Measurements from ENCODE around the gene SAMD14.

The SAMD14 gene

DNA sequence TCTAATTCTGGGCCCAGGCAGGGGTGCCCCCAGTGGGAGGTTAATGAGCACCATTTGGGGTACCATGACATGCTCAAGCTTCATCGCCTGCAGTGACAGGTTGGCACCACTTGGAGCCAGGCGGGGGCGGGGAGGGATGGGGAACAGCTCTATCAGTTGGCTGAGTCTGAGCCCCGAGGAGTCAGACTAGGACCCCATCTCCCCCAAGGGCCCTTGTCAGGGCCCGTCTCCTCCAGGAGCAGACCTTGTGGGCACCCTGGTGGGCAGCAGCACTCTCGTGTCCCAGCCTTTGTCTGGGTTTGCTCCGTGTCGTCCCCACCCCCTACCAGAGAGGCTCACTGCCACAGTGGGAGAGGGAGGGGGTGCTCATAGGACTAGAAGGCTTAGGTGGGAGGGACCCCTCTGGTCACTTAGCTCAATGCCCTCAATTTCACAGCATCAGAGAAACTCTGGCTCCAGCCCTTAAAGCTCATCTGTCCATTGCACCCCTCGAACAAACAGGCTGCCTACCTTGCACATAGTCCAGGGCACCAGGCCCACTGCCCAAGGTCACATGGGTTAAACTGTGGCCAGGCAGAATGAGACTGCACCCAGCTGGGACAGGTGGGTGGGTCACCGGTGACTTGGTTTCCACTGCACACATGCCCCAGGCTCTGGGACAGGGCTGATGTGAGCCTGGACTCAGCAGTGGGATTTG lies 16.4 kb upstream of the SAMD14 start:
- no peaks in the 10 kb centered on the region for H3K27me3 ChIP-seq
- peaks cover 41 to 77% (median 69%) of the 10 kb centered on the region in 11 experiments for H3K36me3 ChIP-seq
- H3K27ac ChIP-seq = peak overlapping the region in 10 of 11 experiments; percentile 51 to 97 (median 95); a peak in 18 of 22 replicates
- H3K4me2 ChIP-seq = peak overlapping the region; percentile 94 to 100 (median 99)
- no peaks in the 10 kb centered on the region for H3K9me3 ChIP-seq (replicated peaks in 1 of 11)
- peaks cover 67 to 90% (median 79%) of the 10 kb centered on the region in 11 experiments for H4K20me1 ChIP-seq
- H3K4me1 ChIP-seq = peaks cover 55 to 67% (median 61%) of the 10 kb centered on the region in 10 experiments
- no peak for TF ChIP-seq Cebpa-rat (IDR thresholded peaks at IDR 0.05)
- peak overlapping the region; percentile 93 to 100 (median 99) for H3K4me3 ChIP-seq
- peak overlapping the region; percentile 94 to 99 (median 98) for H3K9ac ChIP-seq

GRCh38 chr17:50145532-50146229 lies 15.7 kb upstream of the SAMD14 start:
- peaks cover 74 to 97% (median 86%) of the 10 kb centered on the region in 11 experiments for H4K20me1 ChIP-seq
- H3K27ac ChIP-seq = peak overlapping the region in 9 of 11 experiments; percentile 23 to 97 (median 95); a peak in 16 of 22 replicates
- H3K9me3 ChIP-seq (replicated peaks in 1 of 11) = no peaks in the 10 kb centered on the region
- H3K9ac ChIP-seq = peak overlapping the region; percentile 94 to 99 (median 98); a peak in 21 of 22 replicates
- peak overlapping the region; percentile 94 to 100 (median 99) for H3K4me2 ChIP-seq
- peaks cover 48 to 84% (median 76%) of the 10 kb centered on the region in 11 experiments for H3K36me3 ChIP-seq
- H3K27me3 ChIP-seq = no peaks in the 10 kb centered on the region
- peak overlapping the region; percentile 93 to 100 (median 99); a peak in 19 of 20 replicates for H3K4me3 ChIP-seq
- H3K4me1 ChIP-seq = peaks cover 62 to 72% (median 67%) of the 10 kb centered on the region in 10 experiments
- TF ChIP-seq Cebpa-rat (IDR thresholded peaks at IDR 0.05) = no peak

DNA sequence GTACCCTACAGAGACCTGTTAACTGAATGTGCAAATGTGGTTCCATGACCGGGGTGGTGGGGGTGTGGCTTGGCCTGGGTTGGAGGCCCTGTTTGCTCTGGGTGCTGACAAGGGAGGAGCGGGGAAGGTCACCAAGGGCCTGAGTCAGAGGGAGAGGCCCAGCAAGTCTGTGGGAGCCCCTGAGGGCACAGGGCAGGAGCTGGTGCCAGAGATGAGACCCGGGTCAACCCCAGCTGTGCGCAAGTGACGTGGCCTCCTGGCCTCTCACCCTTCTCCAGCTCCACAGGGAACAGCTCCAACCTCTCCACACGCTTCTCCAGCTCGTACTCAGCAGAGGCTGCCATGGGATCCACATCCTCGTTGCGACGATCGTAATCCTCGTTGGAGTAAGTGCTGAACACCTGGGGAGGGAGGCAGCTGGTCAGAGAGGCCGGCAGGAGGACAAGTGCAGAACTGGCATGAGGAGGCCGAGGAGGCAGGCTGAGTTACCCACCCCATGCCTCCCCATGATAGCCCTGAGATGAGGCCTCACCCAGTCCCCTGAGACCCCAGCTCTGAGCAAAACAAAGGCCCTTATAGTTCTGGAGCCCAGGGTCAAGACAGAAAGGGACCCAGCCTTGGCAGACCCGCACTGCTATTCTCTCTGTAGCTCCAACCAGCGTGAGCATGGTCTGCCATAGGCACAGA lies 15.0 kb upstream of the SAMD14 start:
- peaks cover 80 to 98% (median 91%) of the 10 kb centered on the region in 11 experiments for H4K20me1 ChIP-seq

GRCh38 chr17:50144355-50144754 lies 14.4 kb upstream of the SAMD14 start:
- TF ChIP-seq Cebpa-rat (IDR thresholded peaks at IDR 0.05) = no peak
- peaks cover 87 to 98% (median 93%) of the 10 kb centered on the region in 11 experiments for H4K20me1 ChIP-seq
- peak overlapping the region in 1 of 11 experiments; percentile 97; a peak in 2 of 22 replicates for H3K27ac ChIP-seq
- no peaks in the 10 kb centered on the region for H3K9me3 ChIP-seq (replicated peaks in 1 of 11)
- no peaks in the 10 kb centered on the region for H3K27me3 ChIP-seq
- peak overlapping the region in 5 of 10 experiments; percentile 14 to 99 (median 99); a peak in 4 of 20 replicates for H3K4me3 ChIP-seq
- H3K4me1 ChIP-seq = peaks cover 71 to 83% (median 79%) of the 10 kb centered on the region in 10 experiments
- H3K4me2 ChIP-seq = peak overlapping the region; percentile 94 to 100 (median 99)
- H3K36me3 ChIP-seq = peaks cover 60 to 90% (median 84%) of the 10 kb centered on the region in 11 experiments
- peak overlapping the region in 7 of 11 experiments; percentile 97 to 99 (median 98); a peak in 7 of 22 replicates for H3K9ac ChIP-seq

More for the DNA sequence above, 15.0 kb upstream of the SAMD14 start:
- TF ChIP-seq Cebpa-rat (IDR thresholded peaks at IDR 0.05) = no peak
- peaks cover 69 to 79% (median 74%) of the 10 kb centered on the region in 10 experiments for H3K4me1 ChIP-seq
- no peaks in the 10 kb centered on the region for H3K9me3 ChIP-seq (replicated peaks in 1 of 11)
- H3K9ac ChIP-seq = peak overlapping the region; percentile 94 to 99 (median 98); a peak in 20 of 22 replicates
- peak overlapping the region in 9 of 11 experiments; percentile 23 to 97 (median 95); a peak in 14 of 22 replicates for H3K27ac ChIP-seq
- no peaks in the 10 kb centered on the region for H3K27me3 ChIP-seq
- peak overlapping the region in 9 of 10 experiments; percentile 93 to 100 (median 99); a peak in 16 of 20 replicates for H3K4me3 ChIP-seq
- peak overlapping the region; percentile 94 to 100 (median 99) for H3K4me2 ChIP-seq
- H3K36me3 ChIP-seq = peaks cover 55 to 90% (median 82%) of the 10 kb centered on the region in 11 experiments

DNA sequence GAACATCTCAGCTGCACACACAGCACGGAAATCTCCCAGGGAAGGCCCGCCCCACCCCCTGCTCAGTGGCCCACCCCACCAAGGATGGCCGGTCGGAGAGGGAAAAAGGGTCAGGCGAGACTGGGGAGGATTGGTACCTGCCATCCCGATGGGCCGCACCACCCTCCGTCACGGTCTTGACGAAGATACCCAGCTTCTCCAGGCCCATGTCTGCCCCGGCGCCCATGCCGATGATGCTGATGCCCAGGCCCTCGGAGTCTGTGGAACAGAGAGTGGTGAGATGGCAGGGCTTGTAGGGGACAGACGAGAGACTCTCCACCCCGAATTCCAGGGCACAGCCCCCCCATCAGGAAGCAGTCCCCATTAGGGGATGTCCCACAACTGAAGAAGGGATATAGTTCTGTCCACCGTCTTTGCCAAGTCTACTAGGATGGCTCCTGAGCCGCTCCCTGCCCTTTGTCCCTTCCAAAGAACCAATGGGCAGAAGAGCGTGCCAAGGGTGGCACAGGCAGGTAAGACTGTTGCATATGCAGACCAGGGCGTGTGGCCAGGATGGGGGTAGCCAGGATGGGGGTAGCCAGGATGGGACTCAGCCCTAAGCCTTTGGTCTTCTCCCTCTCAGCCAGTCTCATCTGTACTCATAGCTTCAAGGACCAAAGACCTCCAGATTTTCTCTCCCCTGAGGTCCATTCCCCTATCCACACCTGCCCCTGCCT lies 13.7 kb upstream of the SAMD14 start:
- H3K36me3 ChIP-seq = peaks cover 67 to 94% (median 89%) of the 10 kb centered on the region in 11 experiments
- peaks cover 71 to 87% (median 81%) of the 10 kb centered on the region in 10 experiments for H3K4me1 ChIP-seq
- H3K9me3 ChIP-seq (replicated peaks in 1 of 11) = no peaks in the 10 kb centered on the region
- no peaks in the 10 kb centered on the region for H3K27me3 ChIP-seq
- TF ChIP-seq Cebpa-rat (IDR thresholded peaks at IDR 0.05) = no peak
- peak overlapping the region in 1 of 10 experiments; percentile 99; a peak in 1 of 20 replicates for H3K4me3 ChIP-seq
- no peak overlapping the region for H3K27ac ChIP-seq
- H4K20me1 ChIP-seq = peaks cover 94 to 100% (median 97%) of the 10 kb centered on the region in 11 experiments
- H3K4me2 ChIP-seq = peak overlapping the region in 8 of 11 experiments; percentile 94 to 100 (median 99); a peak in 13 of 22 replicates
- peak overlapping the region in 1 of 11 experiments; percentile 98; a peak in 2 of 22 replicates for H3K9ac ChIP-seq

GRCh38 chr17:50141745-50142110 lies 11.8 kb upstream of the SAMD14 start:
- peaks cover 92 to 100% (median 100%) of the 10 kb centered on the region in 11 experiments for H4K20me1 ChIP-seq
- peaks cover 59 to 86% (median 73%) of the 10 kb centered on the region in 10 experiments for H3K4me1 ChIP-seq
- H3K36me3 ChIP-seq = peaks cover 86 to 100% (median 98%) of the 10 kb centered on the region in 11 experiments
- no peak for TF ChIP-seq Cebpa-rat (IDR thresholded peaks at IDR 0.05)
- peak overlapping the region in 4 of 10 experiments; percentile 6 to 49 (median 40); a peak in 6 of 20 replicates for H3K4me3 ChIP-seq
- H3K9me3 ChIP-seq (replicated peaks in 1 of 11) = no peaks in the 10 kb centered on the region
- peak overlapping the region in 4 of 11 experiments; percentile 2 to 55 (median 48); a peak in 3 of 22 replicates for H3K9ac ChIP-seq
- peak overlapping the region in 4 of 11 experiments; percentile 16 to 72 (median 58); a peak in 3 of 22 replicates for H3K27ac ChIP-seq
- peak overlapping the region; percentile 85 to 99 (median 94); a peak in 21 of 22 replicates for H3K4me2 ChIP-seq
- no peaks in the 10 kb centered on the region for H3K27me3 ChIP-seq

DNA sequence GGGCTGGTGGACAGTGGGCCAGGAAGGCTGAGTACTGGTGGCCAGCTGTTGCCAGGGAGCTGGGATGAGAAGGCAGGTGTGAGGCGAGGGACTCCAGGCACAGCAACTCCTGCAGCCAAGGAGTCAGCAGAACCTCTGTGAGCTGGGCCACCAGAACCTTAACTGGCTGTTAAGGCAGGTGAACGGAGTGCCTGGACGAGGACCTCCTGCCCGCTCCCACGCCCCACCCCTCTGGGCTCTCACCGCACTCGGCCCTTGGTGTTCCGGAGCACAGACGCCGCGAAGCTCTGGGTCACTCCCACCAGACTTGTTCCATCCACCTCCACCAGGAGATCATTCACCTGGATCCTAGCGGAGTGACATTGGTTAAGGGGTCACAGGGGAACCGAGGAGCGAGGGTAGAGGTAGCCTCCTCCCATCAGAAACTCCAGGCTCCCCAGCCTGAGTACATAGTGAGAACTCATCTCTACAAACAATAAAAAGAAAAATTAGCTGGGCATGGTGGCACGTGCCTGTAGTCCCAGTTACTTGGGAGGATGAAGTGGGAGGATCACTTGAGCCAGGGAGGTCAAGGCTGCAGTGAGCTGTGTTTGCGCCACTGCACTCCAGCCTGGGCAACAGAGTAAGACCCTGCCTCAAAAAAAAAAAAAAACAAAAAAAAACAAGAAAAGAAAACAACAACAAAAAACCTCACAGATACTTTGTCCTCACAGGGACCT lies 11.2 kb upstream of the SAMD14 start:
- H3K9me3 ChIP-seq (replicated peaks in 1 of 11) = no peaks in the 10 kb centered on the region
- peaks cover 86 to 100% (median 100%) of the 10 kb centered on the region in 11 experiments for H4K20me1 ChIP-seq
- H3K36me3 ChIP-seq = peaks cover 91 to 100% (median 98%) of the 10 kb centered on the region in 11 experiments
- H3K4me1 ChIP-seq = peaks cover 54 to 80% (median 68%) of the 10 kb centered on the region in 10 experiments
- H3K27ac ChIP-seq = peak overlapping the region in 7 of 11 experiments; percentile 22 to 72 (median 54); a peak in 13 of 22 replicates
- H3K27me3 ChIP-seq = no peaks in the 10 kb centered on the region
- H3K4me3 ChIP-seq = peak overlapping the region in 7 of 10 experiments; percentile 14 to 63 (median 47); a peak in 14 of 20 replicates
- H3K9ac ChIP-seq = peak overlapping the region in 9 of 11 experiments; percentile 6 to 55 (median 38); a peak in 11 of 22 replicates
- no peak for TF ChIP-seq Cebpa-rat (IDR thresholded peaks at IDR 0.05)
- peak overlapping the region; percentile 85 to 99 (median 94) for H3K4me2 ChIP-seq

Data from BLaER1 treated with 17β-estradiol and CSF1 and Interleukin-3, amounts not matched to agents 10 nM and 100 nM (cell line).